Mammary epithelial cell (primary cell): ENCODE results near the gene RBMS3.

Experiments used
- CTCF ChIP-seq, 2 donors: IDR thresholded peaks in 1 of 2; conservative IDR thresholded peaks in 1 of 2; 2 replicates each; pipeline ENCODE4 v1.5.1; 2011 to 2012; ENCODE audit warnings: inconsistent platforms in 2 of 2, low read length in 2 of 2, mild to moderate bottlenecking in 2 of 2, control low read depth in 1 of 2, low read depth in 1 of 2; ENCODE audit not compliant: insufficient read depth in 1 of 2; ENCODE audit errors: extremely low read depth in 1 of 2
- EZH2 ChIP-seq: IDR thresholded peaks from 2 replicates; pipeline ENCODE4 v1.6.1; 2012; ENCODE audit warnings: low read length, inconsistent platforms, borderline replicate concordance

GRCh38 chr3:29868543-29869101, 587.8 kb downstream of the RBMS3 start:
- TF ChIP-seq EZH2 (no peak), CTCF (conservative IDR thresholded peaks at IDR 0.05 in 1 of 2, IDR thresholded peaks at IDR 0.05 in 1 of 2; ENCODE audit: extremely low read depth in 1 of 2, insufficient read depth in 1 of 2, low read depth in 1 of 2, low read length in 2 of 2) (no peak)
